ENCODE results near the gene YWHAG. TPM values are rescaled to one million over a fixed set of nuclear protein-coding genes. Genes with fewer than 3 reads are reported as not detected.

Gene YWHAG
- total and polyA plus RNA-seq, 2 of the 13 experiments (the other 11 are each of a cell fraction or from before 2014, with no cell fraction given) = 36.9 to 67.5 TPM

DNA sequence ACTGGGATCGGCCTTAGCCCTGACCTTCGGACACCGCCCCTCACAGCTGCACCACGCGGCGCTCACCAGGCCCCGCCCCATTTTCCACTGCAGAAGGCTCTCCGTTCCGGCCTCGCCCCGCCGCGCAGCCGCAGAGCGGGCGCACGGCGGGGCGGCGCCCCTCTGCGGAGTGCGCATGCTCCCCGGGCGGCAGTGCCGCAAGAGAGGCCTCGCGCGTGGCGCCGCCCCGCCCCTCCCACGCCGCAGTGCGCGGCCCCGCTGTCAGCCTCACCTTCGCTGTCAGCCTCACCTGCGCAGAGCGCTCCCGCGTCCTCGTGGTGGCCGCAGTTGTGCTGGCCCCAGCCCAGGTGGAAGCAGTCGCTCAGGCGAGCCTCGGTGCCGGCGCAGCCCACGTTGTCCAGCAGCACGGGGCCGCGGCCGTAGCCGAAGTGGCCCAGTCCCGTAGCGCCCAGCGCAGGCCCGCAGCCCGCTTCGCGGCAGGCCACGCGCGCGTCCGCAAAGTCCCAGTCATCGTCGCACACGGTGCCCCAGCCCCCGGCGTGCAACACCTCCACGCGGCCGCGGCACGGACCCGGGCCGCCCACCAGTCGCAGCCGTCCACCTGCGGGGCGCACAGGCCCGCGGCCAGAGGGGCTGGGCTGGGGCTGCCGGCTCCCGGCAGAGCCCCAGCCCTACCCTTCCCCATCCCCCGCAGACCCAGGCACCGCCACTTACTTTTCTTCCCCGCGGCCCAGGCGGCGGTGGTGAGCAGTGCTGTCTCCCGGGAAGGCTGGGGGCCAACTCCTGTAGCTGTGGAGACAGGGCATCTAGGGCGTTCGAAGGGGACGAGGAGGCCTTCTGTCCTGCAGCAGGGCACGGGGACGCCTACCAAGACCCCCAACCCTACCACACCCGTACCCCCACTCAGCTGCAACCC lies 34.6 kb upstream of the YWHAG start (continued):
- TF ChIP-seq MZF1 (CRISPR knock-in tag; IDR thresholded peaks at IDR 0.05; ENCODE audit: borderline replicate concordance) (no peak), ZNF318 (CRISPR knock-in tag; IDR thresholded peaks at IDR 0.05) (no peak; the same call in 1 of the 2 replicates), MTF2 (CRISPR knock-in tag; IDR thresholded peaks at IDR 0.05; ENCODE audit: borderline replicate concordance) (0 out of 2 replicates have a peak, but pooled peaks have one; percentile 63), MTA1 (CRISPR knock-in tag; IDR thresholded peaks at IDR 0.05; ENCODE audit: borderline replicate concordance) (peak; percentile 81; the same call in 1 of the 2 replicates), NFE2 (CRISPR knock-in tag; IDR thresholded peaks at IDR 0.05) (no peak), ZNF619 (CRISPR knock-in tag; IDR thresholded peaks at IDR 0.05) (no peak), ARID2 (CRISPR knock-in tag; IDR thresholded peaks at IDR 0.05; ENCODE audit: borderline replicate concordance) (peak; percentile 19; the same call in 1 of the 2 replicates), EHMT2 (IDR thresholded peaks at IDR 0.05; ENCODE audit: borderline replicate concordance, low read depth, low read length) (no peak), POLR2AphosphoS5 (IDR thresholded peaks at IDR 0.05; ENCODE audit: low read depth, low read length) (peak; percentile 55), ZBTB42 (CRISPR knock-in tag; IDR thresholded peaks at IDR 0.05) (no peak), RBM22 (optimal IDR thresholded peaks at IDR 0.05; ENCODE audit: low read length) (peak; percentile 89), SMAD3 (CRISPR knock-in tag; IDR thresholded peaks at IDR 0.05) (no peak), ZNF558 (CRISPR knock-in tag; IDR thresholded peaks at IDR 0.05; ENCODE audit: borderline replicate concordance) (peak; percentile 57; the same call in 1 of the 2 replicates), HNF4A (CRISPR knock-in tag; IDR thresholded peaks at IDR 0.05) (peak; percentile 70), GPN1 (CRISPR knock-in tag; IDR thresholded peaks at IDR 0.05; ENCODE audit: borderline replicate concordance) (no peak), TFDP1 (CRISPR knock-in tag; IDR thresholded peaks at IDR 0.05; ENCODE audit: borderline replicate concordance) (peak; percentile 81)
- TF ChIP-seq, protein P1, sequence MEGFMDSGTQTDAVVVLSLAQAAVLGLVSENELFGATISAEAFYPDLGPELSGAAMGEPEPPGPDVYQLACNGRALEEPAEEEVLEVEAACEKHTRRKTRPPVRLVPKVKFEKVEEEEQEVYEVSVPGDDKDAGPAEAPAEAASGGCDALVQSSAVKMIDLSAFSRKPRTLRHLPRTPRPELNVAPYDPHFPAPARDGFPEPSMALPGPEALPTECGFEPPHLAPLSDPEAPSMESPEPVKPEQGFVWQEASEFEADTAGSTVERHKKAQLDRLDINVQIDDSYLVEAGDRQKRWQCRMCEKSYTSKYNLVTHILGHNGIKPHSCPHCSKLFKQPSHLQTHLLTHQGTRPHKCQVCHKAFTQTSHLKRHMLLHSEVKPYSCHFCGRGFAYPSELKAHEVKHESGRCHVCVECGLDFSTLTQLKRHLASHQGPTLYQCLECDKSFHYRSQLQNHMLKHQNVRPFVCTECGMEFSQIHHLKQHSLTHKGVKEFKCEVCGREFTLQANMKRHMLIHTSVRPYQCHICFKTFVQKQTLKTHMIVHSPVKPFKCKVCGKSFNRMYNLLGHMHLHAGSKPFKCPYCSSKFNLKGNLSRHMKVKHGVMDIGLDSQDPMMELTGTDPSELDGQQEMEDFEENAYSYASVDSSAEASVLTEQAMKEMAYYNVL (CRISPR knock-in tag; IDR thresholded peaks at IDR 0.05; ENCODE audit: borderline replicate concordance) = no peak
